Spleen (tissue), 7 donors: ENCODE results near the gene KDM6A.

Experiments used
- POLR2A ChIP-seq, 3 donors: fragments of 450-650 bp; IDR thresholded peaks; one replicate each; pipeline ENCODE4 v1.5.1; 2017; ENCODE audit warnings: antibody characterized with exemption in 3 of 3, mild to moderate bottlenecking in 1 of 3
- TF ChIP-seq, protein P1 (sequence below), 11 experiments: fragments of 200-600 bp in 7 of 11; fragments of 450-650 bp in 4 of 11; sonication (generic) in 4 of 11; IDR thresholded peaks in 8 of 11; conservative IDR thresholded peaks in 3 of 11; 1 replicate in 7 of 11; 2 replicates in 4 of 11; pipeline versions ENCODE4 v1.4.0 to v1.8.0; 2016 to 2021; ENCODE audit warnings: antibody characterized with exemption in 11 of 11, inconsistent platforms in 4 of 11, mild to moderate bottlenecking in 1 of 11
- donor health status: DM: no; HTN: no; CAD: no; lungs with moderate emphysema.
- donor health status: DM: no; HTN: no; CAD: no.
- donor health status: DM: no; HTN: no; CAD: no.

DNA sequence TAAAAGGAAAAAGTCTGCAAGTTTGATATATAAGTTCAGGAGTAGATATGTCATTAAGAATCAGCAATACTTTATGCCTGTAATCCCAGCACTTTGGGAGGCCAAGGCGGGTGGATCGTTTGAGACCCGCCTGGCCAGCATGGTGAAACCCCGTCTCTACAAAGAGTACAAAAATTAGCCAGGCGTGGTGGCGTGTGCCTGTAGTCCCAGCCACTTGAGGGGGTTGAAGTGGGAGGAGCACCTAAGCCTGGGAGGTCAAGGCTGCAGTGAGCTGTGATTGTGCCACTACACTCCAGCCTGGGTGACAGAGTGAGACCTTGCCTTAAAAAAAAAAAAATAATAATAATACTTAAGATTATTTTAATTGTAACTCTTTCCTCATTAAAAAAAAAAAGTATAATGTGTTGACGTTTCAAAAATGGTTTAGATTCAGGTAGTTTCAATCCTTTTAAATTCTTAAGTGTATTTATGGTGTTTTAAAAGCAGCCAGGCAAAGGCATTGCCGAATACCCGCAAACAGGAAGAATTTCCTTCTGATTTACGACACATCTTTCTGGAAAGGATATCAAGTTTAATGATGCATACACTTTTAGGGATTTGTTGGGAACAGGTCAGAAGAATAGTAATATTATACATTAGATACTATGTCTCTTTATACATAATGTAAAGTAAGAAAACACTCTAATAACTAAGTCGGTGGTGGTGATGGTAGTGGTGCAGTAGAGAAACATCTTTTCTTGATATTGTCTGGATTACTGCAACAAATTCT lies 80.9 kb downstream of the KDM6A start:
- TF ChIP-seq, protein P1, sequence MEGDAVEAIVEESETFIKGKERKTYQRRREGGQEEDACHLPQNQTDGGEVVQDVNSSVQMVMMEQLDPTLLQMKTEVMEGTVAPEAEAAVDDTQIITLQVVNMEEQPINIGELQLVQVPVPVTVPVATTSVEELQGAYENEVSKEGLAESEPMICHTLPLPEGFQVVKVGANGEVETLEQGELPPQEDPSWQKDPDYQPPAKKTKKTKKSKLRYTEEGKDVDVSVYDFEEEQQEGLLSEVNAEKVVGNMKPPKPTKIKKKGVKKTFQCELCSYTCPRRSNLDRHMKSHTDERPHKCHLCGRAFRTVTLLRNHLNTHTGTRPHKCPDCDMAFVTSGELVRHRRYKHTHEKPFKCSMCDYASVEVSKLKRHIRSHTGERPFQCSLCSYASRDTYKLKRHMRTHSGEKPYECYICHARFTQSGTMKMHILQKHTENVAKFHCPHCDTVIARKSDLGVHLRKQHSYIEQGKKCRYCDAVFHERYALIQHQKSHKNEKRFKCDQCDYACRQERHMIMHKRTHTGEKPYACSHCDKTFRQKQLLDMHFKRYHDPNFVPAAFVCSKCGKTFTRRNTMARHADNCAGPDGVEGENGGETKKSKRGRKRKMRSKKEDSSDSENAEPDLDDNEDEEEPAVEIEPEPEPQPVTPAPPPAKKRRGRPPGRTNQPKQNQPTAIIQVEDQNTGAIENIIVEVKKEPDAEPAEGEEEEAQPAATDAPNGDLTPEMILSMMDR (IDR thresholded peaks at IDR 0.05 in 8 of 11, conservative IDR thresholded peaks at IDR 0.05 in 3 of 11) = no peak
- TF ChIP-seq POLR2A (IDR thresholded peaks at IDR 0.05) = no peak
